Gastroesophageal sphincter (tissue), 4 donors: ENCODE measurements around the gene CADPS2. TPM values are rescaled to one million over a fixed set of nuclear protein-coding genes. Genes with fewer than 3 reads are reported as not detected.

Source experiments
- ATAC-seq: fragments of 150-250 bp; one replicate; pipeline ENCODE4 v1.9.1; 2016; ENCODE audit warnings: mild to moderate bottlenecking, moderate library complexity
- H3K27ac ChIP-seq, 4 donors: fragments of 200-600 bp; sonication (generic) in 3 of 4; 1 replicate in 3 of 4; 2 replicates in 1 of 4; pipeline ENCODE4 v1.5.1; 2016 to 2019
- H3K27me3 ChIP-seq: fragments of 200-600 bp; sonication (generic); one replicate; pipeline ENCODE4 v1.5.1; 2019
- H3K36me3 ChIP-seq, 2 donors: fragments of 200-600 bp; sonication (generic); one replicate each; pipeline ENCODE4 v1.5.1; 2019; ENCODE audit warnings: control low read depth in 1 of 2
- H3K4me1 ChIP-seq, 3 donors: fragments of 200-600 bp; sonication (generic); 1 replicate in 2 of 3; 2 replicates in 1 of 3; pipeline ENCODE4 v1.5.1; 2016 to 2019; ENCODE audit warnings: control low read depth in 2 of 3
- H3K4me3 ChIP-seq, 2 donors: fragments of 200-600 bp; sonication (generic); one replicate each; pipeline ENCODE4 v1.5.1; 2019; ENCODE audit warnings: mild to moderate bottlenecking in 1 of 2, moderate library complexity in 1 of 2
- H3K9me3 ChIP-seq, 3 donors: fragments of 200-600 bp; sonication (generic); one replicate each; pipeline ENCODE4 v1.5.1; 2017 to 2019; ENCODE audit warnings: control low read depth in 2 of 3
- CTCF ChIP-seq, 4 experiments: fragments of 200-600 bp in 2 of 4; fragments of 450-650 bp in 2 of 4; sonication (generic) in 1 of 4; IDR thresholded peaks; one replicate each; pipeline ENCODE4 v1.5.1; 2017 to 2019; ENCODE audit warnings: antibody characterized with exemption in 4 of 4, mild to moderate bottlenecking in 2 of 4, moderate library complexity in 2 of 4
- EP300 ChIP-seq: sonication (generic); formaldehyde crosslinking; IDR thresholded peaks from one replicate; pipeline ENCODE4 v1.6.1; 2017; ENCODE audit warnings: antibody characterized with exemption, mild to moderate bottlenecking
- POLR2A ChIP-seq, 2 donors: fragments of 450-650 bp; IDR thresholded peaks; one replicate each; pipeline ENCODE4 v1.6.1; 2017; ENCODE audit warnings: antibody characterized with exemption in 2 of 2, mild to moderate bottlenecking in 2 of 2, moderate library complexity in 1 of 2
- POLR2AphosphoS5 ChIP-seq: sonication (generic); formaldehyde crosslinking; IDR thresholded peaks from one replicate; pipeline ENCODE4 v1.6.1; 2017; ENCODE audit warnings: antibody characterized with exemption
- WGBS, 2 donors: methylation state at CpG; one replicate each; pipeline ENCODE4 v1.1.5; 2018; ENCODE audit warnings: low coverage in 1 of 2; 5-methylcytosine and 5-hydroxymethylcytosine counted together
- total RNA-seq, 4 donors: library from RNA; depleted of rRNA; stranded (reverse); fragments of >200 nt; gene quantifications; one replicate each; pipeline ENCODE4 v1.1.0, GENCODE V29; 2016

Gene CADPS2
- total RNA-seq, 4 donors from 2014 or later = 20.3 to 205 (median 138) TPM

GRCh38 chr7:122827763-122828162 lies 58.5 kb downstream of the CADPS2 start:
- H3K27ac ChIP-seq = no peak overlapping the region
- H3K4me3 ChIP-seq = no peak overlapping the region
- H3K36me3 ChIP-seq = no peaks in the 10 kb centered on the region
- TF ChIP-seq POLR2AphosphoS5 (no peak), CTCF (IDR thresholded peaks at IDR 0.05) (no peak), POLR2A (IDR thresholded peaks at IDR 0.05) (no peak), EP300 (no peak)
- ATAC-seq = no peak
- no peaks in the 10 kb centered on the region for H3K27me3 ChIP-seq
- no peaks in the 10 kb centered on the region for H3K9me3 ChIP-seq
- no peaks in the 10 kb centered on the region for H3K4me1 ChIP-seq

GRCh38 chr7:122813845-122814244 lies 72.4 kb downstream of the CADPS2 start:
- TF ChIP-seq POLR2AphosphoS5 (no peak), POLR2A (IDR thresholded peaks at IDR 0.05) (no peak), EP300 (no peak), CTCF (IDR thresholded peaks at IDR 0.05) (no peak)
- Histone ChIP-seq H3K36me3 (no peaks in the 10 kb centered on the region), H3K4me1 (no peaks in the 10 kb centered on the region), H3K27ac (no peak overlapping the region), H3K27me3 (no peaks in the 10 kb centered on the region), H3K9me3 (no peaks in the 10 kb centered on the region), H3K4me3 (no peak overlapping the region)
- WGBS, 2 donors = 90 to 98% methylated on average over 3 of the region's 3 CpGs
- ATAC-seq = no peak

GRCh38 chr7:122803851-122804250 lies 82.4 kb downstream of the CADPS2 start:
- no peak overlapping the region for H3K4me3 ChIP-seq
- no peak overlapping the region for H3K27ac ChIP-seq
- H3K36me3 ChIP-seq = no peaks in the 10 kb centered on the region
- H3K9me3 ChIP-seq = no peaks in the 10 kb centered on the region
- ATAC-seq = no peak
- no peaks in the 10 kb centered on the region for H3K27me3 ChIP-seq
- 60 to 100% methylated on average over 1 of the region's 1 CpG for WGBS, 2 donors
- peaks cover 0 to 12% (median 2%) of the 10 kb centered on the region in 3 donors for H3K4me1 ChIP-seq
- TF ChIP-seq POLR2A (IDR thresholded peaks at IDR 0.05) (no peak), CTCF (IDR thresholded peaks at IDR 0.05) (no peak), EP300 (no peak), POLR2AphosphoS5 (no peak)

- no peak overlapping the region for H3K4me3 ChIP-seq
- no peak for ATAC-seq
- H3K27me3 ChIP-seq = no peaks in the 10 kb centered on the region
- 45 to 56% methylated on average over 2 of the region's 2 CpGs for WGBS, 2 donors
- no peaks in the 10 kb centered on the region for H3K36me3 ChIP-seq
- H3K9me3 ChIP-seq = no peaks in the 10 kb centered on the region
- peak overlapping the region in 2 of 4 donors; percentile 13 to 45 for H3K27ac ChIP-seq
- H3K4me1 ChIP-seq = peaks cover 0 to 12% (median 2%) of the 10 kb centered on the region in 3 donors
- TF ChIP-seq POLR2AphosphoS5 (no peak), CTCF (IDR thresholded peaks at IDR 0.05) (peak; percentile 18 to 49 (median 37))
Observed at GRCh38 chr7:122803323-122803722, 82.9 kb downstream of the CADPS2 start.

- Histone ChIP-seq H3K27ac (peak overlapping the region in 3 of 4 donors; percentile 45 to 57 (median 50)), H3K9me3 (no peaks in the 10 kb centered on the region), H3K4me3 (no peak overlapping the region), H3K36me3 (no peaks in the 10 kb centered on the region), H3K4me1 (peaks cover 0 to 12% (median 0%) of the 10 kb centered on the region in 3 donors), H3K27me3 (no peaks in the 10 kb centered on the region)
- ATAC-seq = peak; percentile 75
- 36 to 64% methylated on average over 5 to 6 of the region's 6 CpGs for WGBS, 2 donors
- no peak for TF ChIP-seq EP300
- TF ChIP-seq CTCF (IDR thresholded peaks at IDR 0.05) = no peak
- no peak for TF ChIP-seq POLR2A (IDR thresholded peaks at IDR 0.05)
- no peak for TF ChIP-seq POLR2AphosphoS5
Observed at GRCh38 chr7:122802301-122802751, 83.9 kb downstream of the CADPS2 start.
